IPS DF 19.7 (cell line): ENCODE data around the gene UTS2.

Experiments used
- DNase-seq: peaks from one replicate; pipeline ENCODE4 v3.0.0-alpha.2; 2013; ENCODE audit warnings: low read depth, low spot score

Gene UTS2, protein sequence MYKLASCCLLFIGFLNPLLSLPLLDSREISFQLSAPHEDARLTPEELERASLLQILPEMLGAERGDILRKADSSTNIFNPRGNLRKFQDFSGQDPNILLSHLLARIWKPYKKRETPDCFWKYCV

DNA sequence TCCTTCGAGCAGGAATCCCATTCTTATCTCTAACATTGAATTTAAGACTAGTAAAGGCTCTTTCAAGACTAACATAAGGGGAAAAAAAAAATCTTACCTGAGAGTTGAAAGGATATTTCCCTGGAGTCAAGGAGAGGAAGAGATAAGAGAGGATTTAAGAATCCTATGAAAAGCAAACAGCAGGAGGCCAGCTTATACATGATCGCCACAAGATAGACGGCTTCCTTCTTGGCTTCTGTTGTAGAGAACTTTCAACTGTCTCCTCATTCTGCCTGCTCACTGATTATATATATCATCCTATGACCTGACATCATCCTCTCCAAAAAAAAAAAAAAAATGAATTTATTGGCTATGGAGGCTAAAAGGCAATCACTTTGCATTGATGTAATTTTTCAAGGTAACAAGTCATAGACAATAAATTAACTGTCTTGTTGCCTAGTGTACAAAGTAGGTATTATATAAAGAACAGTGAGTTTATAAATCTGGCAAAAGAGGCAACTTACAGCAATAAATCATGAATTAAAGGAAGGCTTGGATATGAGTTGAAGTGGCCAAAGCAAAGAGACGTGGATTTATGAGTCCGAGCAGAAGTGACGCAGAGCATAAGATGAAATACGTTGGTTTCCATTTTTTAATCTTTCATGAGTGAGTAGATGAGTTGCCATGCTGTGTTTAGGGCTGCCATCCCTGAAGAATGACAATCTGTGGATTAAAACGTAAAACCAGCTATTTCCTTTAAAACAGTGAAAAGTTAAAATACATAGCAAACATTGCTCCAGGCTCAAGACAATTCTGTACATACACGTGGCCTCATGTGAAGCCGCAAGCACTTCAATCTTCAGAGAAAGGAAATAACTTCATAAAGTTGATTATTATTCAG, at the start of gene UTS2:
UTS2 (minus strand) TSS at position 262 of the 880 bp plus-strand sequence; CDS start at position 200, 62 bp downstream.
- no peak for DNase-seq

- DNase-seq = no peak
These were observed 46.9 kb upstream of the UTS2 start for GRCh38 chr1:7899741-7900140.

DNA sequence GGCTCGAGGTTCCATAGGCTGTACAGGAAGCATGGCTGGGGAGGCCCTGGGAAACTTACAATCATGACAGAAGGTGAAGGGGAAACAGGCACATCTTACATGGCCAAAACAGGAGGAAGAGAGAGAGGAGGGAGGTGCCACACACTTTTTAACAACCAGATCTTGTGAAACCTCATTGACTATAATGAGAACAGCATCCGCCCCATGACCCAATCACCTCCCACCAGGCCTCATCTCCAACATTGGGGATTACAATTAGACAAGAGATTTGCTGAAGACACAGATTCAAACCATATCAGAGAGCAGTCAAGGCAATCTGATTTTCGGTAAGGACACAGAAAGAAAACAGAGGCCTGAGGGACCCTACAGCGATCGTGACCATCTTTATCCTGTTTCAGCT, 46.1 kb upstream of the UTS2 start:
- DNase-seq = no peak

- no peak for DNase-seq
These were observed 44.1 kb upstream of the UTS2 start for GRCh38 chr1:7896994-7897393.

DNA sequence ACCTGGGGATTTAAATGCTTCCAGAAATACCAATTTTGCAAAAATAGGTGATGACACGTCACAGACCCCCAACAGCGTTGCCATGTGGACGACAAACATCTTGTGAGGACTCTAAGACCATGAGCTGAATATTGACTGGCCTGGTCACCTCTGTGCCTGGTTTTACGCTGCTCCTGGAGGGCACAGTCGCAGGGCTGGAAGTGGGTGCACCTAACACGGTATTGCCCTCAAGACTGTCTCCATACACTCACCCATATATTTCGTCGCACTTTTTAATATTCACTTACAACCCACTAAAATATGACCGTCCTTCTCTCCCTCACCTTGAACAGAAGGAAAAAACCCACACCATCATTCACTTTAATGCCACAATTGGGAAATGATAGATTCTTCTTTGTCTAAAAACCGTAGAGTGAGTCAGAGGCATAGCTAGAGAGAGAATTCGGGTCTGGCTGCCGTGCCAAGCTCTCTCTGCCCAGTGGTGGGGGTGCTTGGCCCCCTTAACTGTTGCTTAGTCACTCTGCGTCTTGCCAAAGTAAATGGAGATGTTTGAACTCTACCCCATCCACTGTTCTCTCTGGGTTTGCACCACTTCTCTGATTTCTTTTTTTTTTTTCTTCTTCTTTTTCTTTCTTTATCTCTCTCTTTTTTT, 40.8 kb upstream of the UTS2 start:
- DNase-seq = no peak

DNA sequence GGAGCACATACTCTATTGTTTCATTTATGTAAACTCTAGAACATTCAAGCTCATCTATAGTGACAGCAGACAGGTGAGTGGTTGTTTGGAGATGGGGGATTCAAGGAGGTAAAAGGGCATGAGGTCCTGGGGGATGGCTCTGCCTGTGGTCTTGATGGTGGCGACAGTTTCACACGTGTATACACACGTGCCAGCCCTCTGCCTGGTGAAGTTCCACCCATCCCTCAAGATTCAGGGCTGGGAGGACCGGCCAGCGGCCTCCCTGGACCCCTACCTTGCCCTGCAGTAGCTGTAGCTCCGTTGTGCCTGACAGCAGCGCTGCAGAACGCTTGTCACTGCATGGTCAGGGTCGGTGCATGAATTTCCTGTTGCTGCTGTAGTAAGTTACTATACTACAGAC, 38.9 kb upstream of the UTS2 start:
- DNase-seq = no peak

DNA sequence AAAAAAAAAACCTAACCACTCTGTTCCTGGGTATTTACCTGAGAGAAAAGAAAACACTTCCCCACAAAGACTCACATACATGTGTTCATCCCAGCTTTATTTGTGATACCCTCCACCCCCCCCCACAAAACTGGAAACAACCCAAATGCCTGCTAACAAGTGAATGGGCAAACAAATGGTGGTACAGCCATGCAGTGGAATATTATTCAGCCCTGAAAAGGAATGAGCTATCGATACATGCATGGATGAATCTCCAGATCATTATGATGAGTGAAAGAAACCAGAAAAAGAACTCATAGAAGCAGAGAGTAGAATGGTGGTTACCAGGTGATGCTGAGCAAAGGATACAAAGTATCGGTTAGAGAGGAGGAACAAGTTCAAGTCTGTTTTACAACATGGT, 38.0 kb upstream of the UTS2 start:
- DNase-seq = no peak

DNA sequence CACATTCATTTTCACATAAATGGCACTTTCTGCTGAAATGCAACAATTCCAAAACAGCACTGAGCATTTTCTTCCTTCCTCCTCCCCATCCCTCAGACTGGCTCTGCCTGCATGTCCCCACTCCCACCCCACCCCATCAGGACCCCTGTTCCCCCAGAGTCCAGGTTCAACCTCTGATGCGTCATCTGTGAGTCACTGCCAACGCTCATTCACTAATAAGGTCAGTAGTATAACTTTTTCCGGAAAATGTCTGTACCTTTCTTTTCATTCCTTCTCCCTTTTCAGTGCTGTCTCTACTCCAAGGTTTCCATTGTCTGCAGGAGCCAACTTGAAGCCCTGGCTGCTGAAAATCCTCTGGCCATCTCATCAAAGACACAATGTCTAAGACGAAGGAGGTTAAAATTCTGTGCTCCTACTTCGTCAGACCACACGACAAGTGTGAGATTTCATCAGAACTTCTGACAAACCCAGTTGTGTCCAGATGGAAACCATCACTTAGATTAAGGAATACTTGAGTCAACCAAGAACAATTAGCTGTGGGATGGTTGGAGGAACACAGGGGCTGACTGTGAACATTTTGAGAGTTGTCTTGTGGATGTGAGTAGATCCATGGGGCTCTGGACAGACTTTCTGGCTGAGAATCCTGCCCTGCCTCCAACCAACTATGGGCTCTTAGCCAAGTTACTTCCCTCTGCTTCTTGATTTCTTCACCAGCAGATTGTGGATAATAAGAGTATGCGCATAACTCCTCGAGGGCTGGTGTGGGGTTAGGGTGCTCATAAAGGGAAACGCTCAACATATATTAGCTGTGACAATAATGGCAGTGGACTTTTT, 35.6 kb upstream of the UTS2 start:
- no peak for DNase-seq

DNA sequence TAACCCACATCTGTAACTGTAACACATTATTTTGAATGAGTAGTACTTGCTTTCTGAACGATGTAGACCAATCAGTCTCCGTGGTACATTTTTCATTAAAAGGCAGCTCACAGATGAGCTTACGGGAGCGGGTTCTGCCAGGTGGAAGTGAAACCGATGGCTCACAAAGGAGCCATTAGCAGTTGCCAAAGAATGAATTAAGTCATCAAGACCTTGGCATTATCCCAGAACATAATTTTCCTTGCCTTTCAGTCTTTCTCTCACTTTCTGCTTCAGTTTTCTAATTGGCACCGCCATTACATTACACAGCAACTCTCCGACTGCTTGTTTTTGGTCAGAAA, 33.5 kb upstream of the UTS2 start:
- DNase-seq = no peak

- peak; percentile 82 for DNase-seq
These were observed 32.9 kb upstream of the UTS2 start for GRCh38 chr1:7885513-7886404.

DNA sequence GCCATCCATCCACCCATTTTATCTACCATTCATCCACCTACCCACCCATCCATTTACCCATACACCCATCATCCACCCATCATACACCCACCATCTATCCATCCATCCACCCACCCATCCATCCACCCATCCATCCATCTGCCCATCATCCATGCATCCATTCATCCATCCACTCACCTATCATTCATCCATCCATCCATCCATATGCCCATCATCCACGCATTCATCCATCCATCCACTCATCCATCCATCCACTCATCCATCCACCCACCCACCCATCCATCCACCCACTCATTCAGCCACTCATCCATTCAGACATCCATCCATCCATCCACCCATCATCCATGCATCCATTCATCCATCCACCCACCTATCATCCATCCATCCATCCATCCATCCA, 31.9 kb upstream of the UTS2 start:
- no peak for DNase-seq

- no peak for DNase-seq
These were observed 26.4 kb upstream of the UTS2 start for GRCh38 chr1:7879228-7879627.

DNA sequence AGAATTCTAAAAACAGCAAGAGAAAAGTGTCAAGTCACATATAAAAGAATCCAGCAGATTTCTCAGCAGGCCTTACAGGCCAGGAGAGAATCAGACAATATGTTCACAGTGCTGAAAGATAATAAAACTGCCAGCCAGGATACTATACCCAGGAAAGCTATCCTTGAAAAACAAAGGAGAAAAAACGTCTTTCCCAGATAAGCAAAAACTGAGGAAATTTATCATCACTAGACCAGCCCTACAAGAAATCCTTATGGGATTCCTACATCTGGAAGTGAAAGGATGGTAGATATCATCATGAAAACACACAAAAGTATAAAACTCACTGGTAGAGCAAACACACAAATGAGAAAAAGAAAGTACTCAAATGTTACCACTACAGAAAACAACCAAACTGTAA, 25.2 kb upstream of the UTS2 start:
- DNase-seq = no peak

DNA sequence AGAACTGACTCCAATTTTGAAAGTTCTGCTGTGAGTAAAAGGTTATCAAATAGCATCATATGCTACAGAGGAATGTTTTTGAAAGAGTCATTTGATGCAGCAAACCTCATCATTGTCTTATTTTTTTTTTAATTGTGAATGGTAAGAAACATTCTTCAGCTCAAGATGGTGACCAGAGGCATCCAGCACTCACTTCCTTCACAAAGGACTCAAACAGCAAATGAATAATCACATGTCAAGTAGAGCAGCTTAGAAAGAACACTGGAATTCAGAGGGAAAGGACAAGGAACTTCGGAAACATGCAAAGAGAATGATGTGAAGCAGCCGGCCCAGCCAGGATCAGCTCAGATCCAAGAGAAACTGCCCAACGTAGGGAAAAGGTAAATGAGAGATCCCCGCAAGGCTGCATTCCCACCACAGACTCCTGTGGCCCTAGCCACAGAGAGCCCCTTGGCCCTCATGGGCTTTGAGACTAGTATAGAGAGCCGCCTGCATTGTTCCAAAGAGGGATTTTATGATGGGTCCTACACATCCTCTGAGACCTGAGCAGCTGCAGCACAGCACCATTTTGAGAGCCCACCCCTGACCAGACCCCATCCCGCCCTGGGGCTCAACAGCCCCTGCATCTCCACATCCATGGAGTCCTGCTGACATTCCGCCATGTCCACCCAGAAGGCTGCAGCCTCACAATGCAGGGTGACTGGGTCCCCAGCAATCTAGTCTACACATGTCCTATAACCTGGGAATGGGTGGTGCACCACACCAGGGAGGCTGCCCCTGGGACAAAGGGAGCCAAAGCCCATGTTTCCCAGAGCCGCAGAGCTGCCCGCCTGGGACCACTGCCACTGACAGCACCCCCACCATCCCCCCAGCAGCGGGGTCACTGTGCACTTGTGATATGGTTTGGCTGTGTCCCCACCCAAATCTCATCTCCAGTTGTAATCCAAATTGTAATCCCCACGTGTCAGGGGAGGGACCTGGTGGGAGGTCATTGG, 21.2 kb upstream of the UTS2 start:
- no peak for DNase-seq

- DNase-seq = no peak
These were observed 18.3 kb upstream of the UTS2 start for GRCh38 chr1:7871136-7871535.

DNA sequence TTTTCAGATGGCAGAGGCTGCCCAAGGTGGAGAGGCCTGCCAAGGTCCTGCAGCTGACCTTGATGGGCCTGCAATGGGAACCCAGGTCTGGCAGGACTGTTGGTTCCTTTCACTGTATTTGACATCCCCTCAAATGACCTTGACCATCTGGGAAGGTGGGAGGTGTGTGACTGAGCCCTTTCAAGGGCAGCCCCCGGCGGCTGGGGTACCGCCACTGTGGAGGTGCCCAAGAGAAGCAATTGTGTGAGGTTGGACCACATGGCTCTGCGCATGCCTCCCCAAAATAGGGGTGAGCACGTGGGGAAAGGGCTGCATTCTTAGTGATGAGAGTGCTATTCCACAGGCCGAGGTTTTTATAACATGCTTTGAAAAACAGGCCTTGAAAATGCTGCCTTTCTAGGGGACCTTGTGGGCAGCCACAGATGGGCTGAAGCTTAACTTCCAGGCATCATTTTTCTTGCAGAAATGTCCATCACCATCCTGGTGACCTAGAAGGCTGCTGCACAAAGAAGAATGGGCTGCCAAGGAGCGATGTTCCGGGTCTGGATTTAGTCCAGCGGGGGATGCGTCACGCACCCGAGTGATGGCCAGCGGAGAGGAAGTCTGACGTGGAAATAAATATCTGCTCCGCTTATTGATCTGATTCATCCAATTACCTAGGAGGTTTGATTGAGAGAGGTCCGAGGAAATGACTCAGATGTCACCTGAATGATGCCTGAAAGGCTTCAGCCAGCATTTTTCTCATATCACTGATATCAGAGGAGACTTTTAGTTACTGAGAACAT, 16.5 kb upstream of the UTS2 start:
- DNase-seq = no peak

DNA sequence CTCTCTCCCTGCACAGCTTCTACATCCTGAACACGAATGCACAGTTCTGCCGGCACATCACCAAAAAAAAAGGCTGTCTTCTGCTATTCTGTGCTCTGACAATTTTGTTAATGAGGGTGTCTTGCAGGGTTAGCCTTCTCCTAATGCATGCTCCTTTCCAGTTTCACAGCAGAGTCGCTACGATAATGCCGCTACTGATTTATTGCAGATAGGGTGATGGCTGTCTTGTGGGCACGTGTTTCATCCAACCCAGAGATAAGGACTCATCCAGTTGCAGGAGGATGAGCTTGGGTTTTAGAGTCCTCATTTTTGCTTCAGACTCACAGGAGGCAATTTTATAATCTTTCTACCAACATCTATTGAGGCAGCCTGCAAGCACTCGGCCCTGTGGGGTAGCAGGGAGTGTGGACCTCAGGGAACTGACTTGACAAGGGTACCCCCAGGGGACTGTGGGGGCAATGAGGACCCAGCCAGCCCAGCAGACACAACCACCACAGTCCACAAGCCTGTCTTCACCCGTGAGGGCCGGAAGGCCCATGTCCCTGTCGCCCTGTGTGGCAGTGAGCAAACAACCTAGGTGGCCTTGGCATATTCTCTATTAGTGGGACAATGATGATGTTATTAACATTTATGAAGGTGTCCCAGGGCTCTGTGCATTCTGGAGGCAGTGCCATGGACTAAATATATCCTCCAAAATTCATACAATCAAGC, 15.4 kb upstream of the UTS2 start:
- no peak for DNase-seq

GRCh38 chr1:7865978-7866377, 13.1 kb upstream of the UTS2 start:
- no peak for DNase-seq
